OCI-LY3 (cell line): Measurements from ENCODE around the gene HIC1.

Experiments
- H2AFZ ChIP-seq: fragments of 200-600, 300-600 bp; shearing (Covaris generic); 2 replicates; pipeline ENCODE4 v1.6.0; 2014; ENCODE audit warnings: antibody characterized with exemption, low read depth, low read length
- H3K27ac ChIP-seq: fragments of 200-600, 300-600 bp; sonication (generic); 2 replicates; pipeline ENCODE4 v1.5.1; 2014; ENCODE audit warnings: mild to moderate bottlenecking, low read length, moderate library complexity, mixed read lengths
- H3K27me3 ChIP-seq: fragments of 200-600, 300-600 bp; sonication (generic); 2 replicates; pipeline ENCODE4 v1.6.1; 2014; ENCODE audit warnings: low read depth, low read length, mixed read lengths
- H3K36me3 ChIP-seq: fragments of 200-600, 300-600 bp; sonication (generic); replicated peaks from 2 replicates; pipeline ENCODE3; 2014; ENCODE audit warnings: low read depth, low read length, mixed read lengths
- H3K4me1 ChIP-seq: fragments of 300-600, 200-600 bp; sonication (generic); 2 replicates; pipeline ENCODE4 v1.6.1; 2014; ENCODE audit warnings: low read length, mixed read lengths
- H3K4me2 ChIP-seq: fragments of 200-600, 300-600 bp; sonication (generic); 2 replicates; pipeline ENCODE4 v1.6.1; 2014; ENCODE audit warnings: low read length, mixed read lengths
- H3K4me3 ChIP-seq: fragments of 300-600, 200-600 bp; sonication (generic); 2 replicates; pipeline ENCODE4 v1.5.1; 2014; ENCODE audit warnings: antibody characterized with exemption, mild to moderate bottlenecking, low read length, moderate library complexity
- H3K79me2 ChIP-seq: fragments of 300-600, 200-600 bp; shearing (Covaris generic); 2 replicates; pipeline ENCODE4 v1.6.1; 2014; ENCODE audit warnings: mild to moderate bottlenecking, low read length, mixed read lengths
- H3K9ac ChIP-seq: fragments of 300-600, 200-600 bp; shearing (Covaris generic); 2 replicates; pipeline ENCODE4 v1.6.0; 2014; ENCODE audit warnings: mild to moderate bottlenecking, low read length, moderate library complexity
- H3K9me3 ChIP-seq: fragments of 200-600, 300-600 bp; shearing (Covaris generic); 2 replicates; pipeline ENCODE4 v1.6.1; 2014; ENCODE audit warnings: low read length, mixed read lengths; ENCODE audit not compliant: insufficient read depth
- H4K20me1 ChIP-seq: fragments of 200-600, 300-600 bp; sonication (generic); 2 replicates; pipeline ENCODE4 v1.6.1; 2016; ENCODE audit warnings: low read length, mixed read lengths; ENCODE audit not compliant: insufficient read depth
- EZH2phosphoT487 ChIP-seq: fragments of 200-600 bp; shearing (Covaris generic); IDR thresholded peaks from 2 replicates; pipeline ENCODE4 v1.6.1; 2018; ENCODE audit warnings: antibody characterized with exemption, mixed run types, low read depth
- TF ChIP-seq, protein P1 (sequence below): fragments of 200-600, 300-600 bp; sonication (generic); IDR thresholded peaks from 2 replicates; pipeline ENCODE4 v1.5.1; 2014; ENCODE audit warnings: antibody characterized with exemption, low read length, low read depth

HIC1 gene

DNA sequence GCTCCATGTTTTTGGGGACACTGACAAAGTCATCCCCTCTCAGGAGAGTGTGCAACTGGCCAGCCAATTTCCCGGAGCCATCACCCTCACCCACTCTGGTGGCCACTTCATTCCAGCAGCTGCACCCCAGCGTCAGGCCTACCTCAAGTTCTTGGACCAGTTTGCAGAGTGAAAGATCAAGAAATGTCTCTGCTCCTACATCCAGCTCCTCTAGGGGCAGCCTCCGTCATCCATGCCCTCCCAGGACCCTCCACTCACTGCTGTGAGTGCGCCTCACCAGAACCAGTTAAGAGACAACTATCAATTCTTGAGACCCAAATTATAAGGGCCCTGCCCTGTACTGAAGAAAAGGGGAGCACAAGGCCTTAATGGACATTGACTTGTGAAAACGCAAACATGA is 12.0 kb upstream of the HIC1 start:
- Histone ChIP-seq H3K9me3 (no peaks in the 10 kb centered on the region), H4K20me1 (no peaks in the 10 kb centered on the region), H3K27me3 (no peaks in the 10 kb centered on the region), H3K79me2 (peaks cover 13% of the 10 kb centered on the region), H3K4me2 (peak overlapping the region; percentile 100), H3K4me1 (peaks cover 12% of the 10 kb centered on the region), H3K4me3 (peak overlapping the region; percentile 84), H2AFZ (no peak overlapping the region), H3K9ac (peak overlapping the region; percentile 85; the same call in 1 of the 2 replicates), H3K36me3 (peaks cover 21% of the 10 kb centered on the region), H3K27ac (peak overlapping the region; percentile 66; the same call in 1 of the 2 replicates)
- TF ChIP-seq, protein P1, sequence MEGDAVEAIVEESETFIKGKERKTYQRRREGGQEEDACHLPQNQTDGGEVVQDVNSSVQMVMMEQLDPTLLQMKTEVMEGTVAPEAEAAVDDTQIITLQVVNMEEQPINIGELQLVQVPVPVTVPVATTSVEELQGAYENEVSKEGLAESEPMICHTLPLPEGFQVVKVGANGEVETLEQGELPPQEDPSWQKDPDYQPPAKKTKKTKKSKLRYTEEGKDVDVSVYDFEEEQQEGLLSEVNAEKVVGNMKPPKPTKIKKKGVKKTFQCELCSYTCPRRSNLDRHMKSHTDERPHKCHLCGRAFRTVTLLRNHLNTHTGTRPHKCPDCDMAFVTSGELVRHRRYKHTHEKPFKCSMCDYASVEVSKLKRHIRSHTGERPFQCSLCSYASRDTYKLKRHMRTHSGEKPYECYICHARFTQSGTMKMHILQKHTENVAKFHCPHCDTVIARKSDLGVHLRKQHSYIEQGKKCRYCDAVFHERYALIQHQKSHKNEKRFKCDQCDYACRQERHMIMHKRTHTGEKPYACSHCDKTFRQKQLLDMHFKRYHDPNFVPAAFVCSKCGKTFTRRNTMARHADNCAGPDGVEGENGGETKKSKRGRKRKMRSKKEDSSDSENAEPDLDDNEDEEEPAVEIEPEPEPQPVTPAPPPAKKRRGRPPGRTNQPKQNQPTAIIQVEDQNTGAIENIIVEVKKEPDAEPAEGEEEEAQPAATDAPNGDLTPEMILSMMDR = no peak
- TF ChIP-seq EZH2phosphoT487 = no peak

DNA sequence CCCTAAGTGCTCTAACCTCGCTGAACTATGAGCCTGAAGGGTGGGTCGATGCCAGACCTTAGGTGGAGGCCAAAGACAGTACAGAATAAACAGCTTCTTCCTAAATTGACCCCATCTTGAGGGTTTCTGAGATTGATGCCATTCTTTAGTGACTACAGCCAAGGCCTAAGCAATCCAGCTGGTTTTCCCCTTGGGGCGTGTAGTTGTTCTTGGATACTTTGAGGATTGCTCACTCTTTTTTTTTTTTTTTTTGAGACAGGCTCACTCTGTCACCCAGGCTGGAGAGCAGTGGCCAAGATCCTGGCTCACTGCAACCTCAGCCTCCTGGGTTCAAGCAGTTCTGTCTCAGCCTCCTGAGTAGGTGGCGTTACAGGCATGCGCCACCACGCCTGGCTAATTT is 11.1 kb upstream of the HIC1 start:
- Histone ChIP-seq H3K27me3 (no peaks in the 10 kb centered on the region), H3K4me3 (no peak overlapping the region), H4K20me1 (no peaks in the 10 kb centered on the region), H3K36me3 (peaks cover 21% of the 10 kb centered on the region), H3K9ac (no peak overlapping the region), H3K27ac (no peak overlapping the region), H3K4me1 (peaks cover 12% of the 10 kb centered on the region), H3K4me2 (no peak overlapping the region), H2AFZ (no peak overlapping the region), H3K9me3 (no peaks in the 10 kb centered on the region), H3K79me2 (peaks cover 13% of the 10 kb centered on the region)
- TF ChIP-seq EZH2phosphoT487 = no peak
- TF ChIP-seq, protein P1 = no peak

DNA sequence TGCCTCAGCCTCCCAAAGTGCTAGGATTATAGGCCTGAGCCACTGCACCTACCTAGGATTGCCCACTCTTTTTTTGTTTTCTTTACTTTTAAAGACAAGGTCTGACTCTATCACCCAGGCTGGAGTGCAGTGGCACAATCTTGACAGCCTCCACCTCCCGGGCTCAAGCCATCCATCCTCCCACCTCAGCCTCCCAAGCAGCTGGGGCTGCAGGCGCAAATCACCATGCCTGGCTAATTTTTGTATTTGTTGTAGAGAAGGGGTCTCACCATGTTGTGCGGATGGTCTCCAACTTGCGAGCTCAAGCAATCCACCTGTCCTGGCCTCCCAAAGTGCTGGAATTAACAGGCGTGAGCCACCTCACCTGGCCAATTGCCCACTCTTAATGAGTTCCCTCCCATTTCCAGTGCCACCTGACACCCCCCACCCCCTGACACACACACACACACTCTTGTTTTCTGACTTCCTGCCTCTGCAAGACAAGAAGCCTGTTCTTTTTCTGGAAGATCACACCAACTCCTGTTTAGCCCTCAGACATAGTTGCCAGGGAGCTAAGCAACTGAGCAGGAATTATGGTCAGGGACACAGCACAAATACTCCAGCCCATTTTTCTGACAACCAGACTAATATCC is 10.5 kb upstream of the HIC1 start:
- Histone ChIP-seq H3K9me3 (no peaks in the 10 kb centered on the region), H3K27ac (no peak overlapping the region), H3K4me3 (no peak overlapping the region), H3K4me1 (peaks cover 15% of the 10 kb centered on the region), H2AFZ (no peak overlapping the region), H3K9ac (no peak overlapping the region), H4K20me1 (no peaks in the 10 kb centered on the region), H3K27me3 (no peaks in the 10 kb centered on the region), H3K79me2 (peaks cover 13% of the 10 kb centered on the region), H3K36me3 (peaks cover 21% of the 10 kb centered on the region), H3K4me2 (no peak overlapping the region)
- TF ChIP-seq EZH2phosphoT487 = no peak
- TF ChIP-seq, protein P1 = no peak

DNA sequence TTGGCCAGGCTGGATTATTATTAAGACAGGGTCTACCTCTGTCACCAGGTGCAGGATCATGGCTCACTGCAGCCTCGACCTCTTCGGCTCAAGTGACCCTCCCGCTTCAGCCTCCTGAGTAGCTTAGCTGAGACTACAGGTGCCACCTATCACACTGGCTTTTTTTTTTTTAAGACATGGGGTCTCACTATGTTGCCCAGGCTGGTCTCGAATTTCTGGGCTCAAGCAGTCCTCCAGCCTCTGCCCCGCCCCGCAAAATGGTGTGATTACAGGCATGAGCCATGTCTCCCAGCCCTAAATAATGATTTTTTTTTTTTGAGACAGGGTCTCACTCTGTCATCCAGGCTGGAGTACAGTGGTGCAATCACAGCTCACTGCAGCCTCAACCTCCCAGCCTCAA is 7.3 kb upstream of the HIC1 start:
- Histone ChIP-seq H3K9ac (no peak overlapping the region), H3K9me3 (no peaks in the 10 kb centered on the region), H3K4me3 (no peak overlapping the region), H2AFZ (no peak overlapping the region), H3K4me2 (no peak overlapping the region), H3K36me3 (peaks cover 12% of the 10 kb centered on the region), H3K79me2 (peaks cover 8% of the 10 kb centered on the region), H4K20me1 (no peaks in the 10 kb centered on the region), H3K27me3 (no peaks in the 10 kb centered on the region), H3K4me1 (peaks cover 8% of the 10 kb centered on the region), H3K27ac (no peak overlapping the region)
- TF ChIP-seq, protein P1 = no peak
- TF ChIP-seq EZH2phosphoT487 = no peak
